NCI-H2196 (cell line): ENCODE data around the gene C6.

Source experiments
- DNase-seq: peaks from one replicate; lab custom pipeline; 2025; ENCODE audit not compliant: unreplicated experiment; lab: John Stamatoyannopoulos, UW

C6 gene

GRCh38 chr5:41127967-41128690 lies 85.2 kb downstream of the C6 start:
- DNase-seq: no peak

- DNase-seq: no peak
Measured at GRCh38 chr5:41122459-41122858, 90.9 kb downstream of the C6 start.

- no peak for DNase-seq
Measured at GRCh38 chr5:41120600-41120999, 92.7 kb downstream of the C6 start.

GRCh38 chr5:41118177-41118576 lies 95.2 kb downstream of the C6 start:
- DNase-seq: no peak

- DNase-seq: no peak
Measured at GRCh38 chr5:41115281-41115680, 98.1 kb downstream of the C6 start.

GRCh38 chr5:41112486-41113455 lies 100.6 kb downstream of the C6 start:
- DNase-seq: no peak

GRCh38 chr5:41109186-41109585 lies 104.1 kb downstream of the C6 start:
- DNase-seq: no peak

GRCh38 chr5:41102341-41102740 lies 111.0 kb downstream of the C6 start:
- DNase-seq: no peak

GRCh38 chr5:41097642-41098041 lies 115.7 kb downstream of the C6 start:
- DNase-seq: no peak

GRCh38 chr5:41095324-41096101 lies 117.8 kb downstream of the C6 start:
- DNase-seq: no peak

GRCh38 chr5:41094871-41095270 lies 118.5 kb downstream of the C6 start:
- no peak for DNase-seq

GRCh38 chr5:41093803-41094202 lies 119.5 kb downstream of the C6 start:
- no peak for DNase-seq
